Gastroesophageal sphincter (tissue), 3 donors: ENCODE measurements around the gene SSB.

Experiments used
- CTCF ChIP-seq, 4 experiments: fragments of 200-600 bp in 2 of 4; fragments of 450-650 bp in 2 of 4; sonication (generic) in 1 of 4; IDR thresholded peaks; one replicate each; pipeline ENCODE4 v1.5.1; 2017 to 2019; ENCODE audit warnings: antibody characterized with exemption in 4 of 4, mild to moderate bottlenecking in 2 of 4, moderate library complexity in 2 of 4
- EP300 ChIP-seq: sonication (generic); formaldehyde crosslinking; IDR thresholded peaks from one replicate; pipeline ENCODE4 v1.6.1; 2017; ENCODE audit warnings: antibody characterized with exemption, mild to moderate bottlenecking
- POLR2A ChIP-seq, 2 donors: fragments of 450-650 bp; IDR thresholded peaks; one replicate each; pipeline ENCODE4 v1.6.1; 2017; ENCODE audit warnings: antibody characterized with exemption in 2 of 2, mild to moderate bottlenecking in 2 of 2, moderate library complexity in 1 of 2
- POLR2AphosphoS5 ChIP-seq: sonication (generic); formaldehyde crosslinking; IDR thresholded peaks from one replicate; pipeline ENCODE4 v1.6.1; 2017; ENCODE audit warnings: antibody characterized with exemption

GRCh38 chr2:169803480-169803879, 4.8 kb downstream of the SSB start:
- no peak for TF ChIP-seq CTCF (IDR thresholded peaks at IDR 0.05)
- TF ChIP-seq EP300 = no peak
- TF ChIP-seq POLR2A (IDR thresholded peaks at IDR 0.05) = no peak
- TF ChIP-seq POLR2AphosphoS5 = no peak
